Stimulated activated CD4-positive, alpha-beta T cell treated with anti-CD3 and anti-CD28 coated beads, Interleukin-1b, Interleukin-23, amount 100 ng/mL, for 4 hours (primary cell): ENCODE data around the gene MAML2.

Experiments
- DNase-seq, 2 donors: peaks; one replicate each; pipeline ENCODE4 v3.0.0-alpha.2; 2020; ENCODE audit warnings: low read depth in 2 of 2

MAML2 gene

GRCh38 chr11:96241331-96241841 lies 101.6 kb downstream of the MAML2 start:
- DNase-seq: no peak

GRCh38 chr11:96238563-96239135 lies 104.3 kb downstream of the MAML2 start:
- no peak for DNase-seq

DNA sequence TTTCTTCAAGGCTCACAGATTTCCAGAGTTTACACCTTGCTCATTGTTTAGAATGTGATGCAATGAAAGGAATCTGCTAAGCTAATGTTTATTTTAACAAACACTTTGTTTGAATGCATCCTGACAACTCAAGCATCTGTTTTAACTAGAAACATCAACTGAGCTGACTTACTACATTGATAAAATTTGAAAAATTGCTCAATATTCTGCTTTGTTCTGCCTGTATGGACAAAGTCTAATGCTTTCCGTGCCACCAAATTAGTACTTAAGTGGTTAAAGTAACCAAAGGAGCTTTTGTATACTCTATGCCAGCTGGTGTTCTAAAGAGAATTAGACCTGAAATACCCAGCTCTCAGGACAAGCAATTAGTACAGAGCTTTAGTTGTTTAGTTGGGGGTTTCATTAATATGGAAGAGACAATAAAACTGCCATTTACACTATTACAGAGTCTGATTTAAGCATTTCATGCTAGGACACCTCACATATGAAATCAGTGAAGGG lies 105.2 kb downstream of the MAML2 start:
- no peak for DNase-seq

DNA sequence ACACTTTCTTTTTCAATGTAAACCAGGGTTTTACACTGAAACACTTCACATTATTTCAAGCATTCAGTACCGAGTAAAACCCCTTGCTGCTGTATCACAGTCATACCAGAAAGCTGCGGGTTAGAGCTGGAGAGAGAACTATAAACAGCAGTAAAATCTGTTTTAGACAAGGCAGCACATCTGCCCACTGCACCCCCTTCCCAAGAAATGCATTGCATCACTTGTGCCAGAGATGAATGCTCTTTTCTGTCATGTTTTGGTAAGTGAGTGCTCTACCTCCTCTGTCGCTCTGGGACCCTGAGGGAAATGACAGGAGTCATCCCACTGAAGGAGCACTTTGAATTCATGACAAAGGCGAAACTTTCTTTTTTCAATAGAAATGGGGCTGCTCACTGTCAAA lies 107.2 kb downstream of the MAML2 start:
- no peak for DNase-seq

DNA sequence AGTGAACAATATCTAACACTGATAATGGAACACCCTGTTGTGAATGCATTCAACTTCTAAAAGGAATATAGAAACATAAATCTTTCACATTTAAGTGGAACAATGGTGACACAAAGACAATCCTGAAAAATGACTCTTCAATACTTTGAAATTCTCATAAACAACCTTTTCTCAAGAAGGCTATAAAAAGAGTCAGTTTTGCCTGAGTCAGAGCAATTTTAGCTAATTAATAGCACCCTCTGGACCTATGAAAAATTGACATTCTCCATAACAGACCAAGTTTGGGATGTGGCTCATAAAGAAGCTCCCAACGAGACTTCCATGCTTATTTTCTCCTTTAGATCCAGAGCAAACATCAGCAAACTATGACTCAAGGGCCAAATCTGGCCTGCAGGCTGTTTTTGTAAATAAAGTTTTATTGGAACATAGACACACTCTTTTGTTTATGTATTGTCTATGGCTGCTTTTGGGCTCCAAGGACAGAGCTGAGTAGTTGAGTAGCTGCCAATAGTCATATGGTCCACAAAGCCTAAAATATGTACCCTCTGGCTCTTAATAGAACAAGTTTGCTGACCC lies 108.0 kb downstream of the MAML2 start:
- DNase-seq: no peak

- no peak for DNase-seq
These were observed 110.9 kb downstream of the MAML2 start for GRCh38 chr11:96232132-96232531.

- DNase-seq: no peak
These were observed 112.3 kb downstream of the MAML2 start for GRCh38 chr11:96230686-96231085.

- no peak for DNase-seq
These were observed 113.5 kb downstream of the MAML2 start for GRCh38 chr11:96229354-96229977.

DNA sequence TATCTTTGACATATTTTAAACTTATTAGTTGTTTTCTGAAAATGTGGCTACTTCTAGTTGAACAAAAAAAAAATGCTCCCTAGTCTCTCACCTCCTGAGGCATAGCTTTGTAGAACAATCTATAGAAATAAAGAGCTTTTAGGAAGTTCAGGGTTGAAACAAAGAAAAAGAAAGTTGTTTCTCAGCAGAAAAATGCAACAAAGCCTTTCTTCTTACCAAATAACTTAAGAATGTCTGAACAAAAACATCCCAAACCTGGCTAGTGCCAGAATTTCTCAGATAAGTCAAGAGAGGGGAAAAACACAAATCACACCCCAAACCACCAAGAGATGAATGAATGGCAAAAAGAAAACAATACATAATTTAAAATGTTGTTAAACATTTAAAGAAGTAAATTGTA lies 114.1 kb downstream of the MAML2 start:
- no peak for DNase-seq

GRCh38 chr11:96228473-96228891 lies 114.5 kb downstream of the MAML2 start:
- DNase-seq: no peak

DNA sequence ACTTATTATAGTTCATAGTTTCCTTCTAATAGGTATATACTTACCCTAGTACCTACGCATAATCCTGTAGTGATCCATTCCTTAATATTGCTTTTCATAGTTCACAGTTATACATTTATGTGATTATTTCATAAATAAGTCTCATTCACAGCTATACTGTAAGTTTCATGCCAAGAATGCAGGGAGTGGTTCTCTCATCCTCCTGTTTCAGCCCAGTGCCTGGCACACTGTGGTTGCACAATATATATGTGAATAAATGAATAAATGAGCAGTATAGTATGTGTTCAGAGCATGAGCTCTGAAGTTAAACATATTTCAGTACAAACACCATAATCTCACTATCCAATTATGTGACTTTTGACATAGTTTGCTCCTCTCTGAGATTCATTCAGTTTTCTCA lies 115.8 kb downstream of the MAML2 start:
- DNase-seq: no peak

DNA sequence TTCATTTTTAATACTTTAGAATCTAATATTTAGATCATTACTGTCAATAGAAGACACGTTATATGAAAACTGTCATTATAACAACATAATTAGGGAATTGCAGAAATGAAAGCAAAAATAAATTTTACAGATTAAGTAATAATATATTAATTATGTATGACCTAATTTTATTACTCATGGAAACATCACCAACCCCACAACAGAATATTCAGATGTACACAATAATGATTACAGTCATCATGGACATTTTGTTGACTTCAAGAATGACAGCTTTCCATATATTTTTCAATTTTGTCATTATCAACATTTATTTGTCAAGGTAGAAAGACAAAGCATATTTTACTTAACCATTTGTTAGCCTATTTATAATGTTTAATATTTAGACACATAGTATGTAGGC lies 119.9 kb downstream of the MAML2 start:
- DNase-seq: no peak

DNA sequence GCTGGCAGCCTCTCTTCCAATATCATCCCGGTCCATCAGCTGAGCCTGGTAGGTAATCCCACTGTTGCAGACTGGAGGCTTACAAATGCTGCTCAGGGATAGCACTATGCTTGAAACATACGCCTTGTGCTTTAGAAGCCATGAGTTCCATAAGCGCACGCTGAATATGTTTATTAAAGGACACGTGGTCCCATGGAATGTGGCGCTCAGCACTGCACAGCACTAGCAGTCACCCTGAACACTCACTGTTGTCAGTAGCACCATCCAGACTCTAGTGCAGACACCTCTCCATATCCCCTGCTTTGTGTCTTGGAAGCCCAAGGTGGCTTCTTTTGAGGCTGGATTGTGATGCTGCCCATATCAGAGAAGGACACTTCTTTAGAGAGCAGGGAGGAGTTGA lies 120.9 kb downstream of the MAML2 start:
- DNase-seq: no peak

DNA sequence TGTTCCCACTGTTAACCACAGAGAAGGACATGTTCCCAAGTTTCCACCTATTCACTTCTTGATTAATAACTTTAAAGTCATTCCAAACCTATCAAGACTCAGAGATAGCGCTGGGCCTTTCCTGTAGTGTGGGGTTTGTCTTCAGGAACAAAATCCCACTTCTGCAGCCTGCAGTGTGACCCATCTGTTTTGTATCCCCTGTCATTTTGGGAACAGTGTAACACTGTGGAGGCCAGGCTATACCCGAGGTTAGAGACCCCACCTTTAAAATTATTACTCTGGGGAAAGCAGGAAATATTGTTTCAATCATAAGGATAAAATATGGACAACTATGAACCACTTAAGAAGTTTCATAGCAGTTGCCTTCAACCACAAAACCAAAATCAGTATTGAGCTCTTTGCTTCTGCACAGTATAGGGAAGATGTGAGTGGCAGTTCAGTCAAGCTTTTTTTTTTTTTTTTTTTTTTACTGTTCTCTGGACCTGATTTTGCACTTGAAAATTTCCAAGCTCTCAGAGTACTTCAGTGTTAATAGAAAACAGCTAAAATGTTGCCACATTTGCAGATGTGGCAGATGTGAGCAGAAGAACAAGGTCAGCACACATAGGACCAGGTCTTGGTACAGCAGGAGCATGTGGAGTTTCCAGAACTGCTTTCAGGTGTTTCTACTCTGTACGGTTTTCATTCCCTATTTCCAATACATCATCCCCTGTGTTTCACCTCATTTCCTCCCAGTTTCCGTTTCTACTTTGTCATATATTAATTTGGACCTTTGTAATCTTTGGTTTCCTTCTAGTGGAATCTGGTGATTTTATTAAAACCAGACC lies 121.5 kb downstream of the MAML2 start:
- DNase-seq: no peak

DNA sequence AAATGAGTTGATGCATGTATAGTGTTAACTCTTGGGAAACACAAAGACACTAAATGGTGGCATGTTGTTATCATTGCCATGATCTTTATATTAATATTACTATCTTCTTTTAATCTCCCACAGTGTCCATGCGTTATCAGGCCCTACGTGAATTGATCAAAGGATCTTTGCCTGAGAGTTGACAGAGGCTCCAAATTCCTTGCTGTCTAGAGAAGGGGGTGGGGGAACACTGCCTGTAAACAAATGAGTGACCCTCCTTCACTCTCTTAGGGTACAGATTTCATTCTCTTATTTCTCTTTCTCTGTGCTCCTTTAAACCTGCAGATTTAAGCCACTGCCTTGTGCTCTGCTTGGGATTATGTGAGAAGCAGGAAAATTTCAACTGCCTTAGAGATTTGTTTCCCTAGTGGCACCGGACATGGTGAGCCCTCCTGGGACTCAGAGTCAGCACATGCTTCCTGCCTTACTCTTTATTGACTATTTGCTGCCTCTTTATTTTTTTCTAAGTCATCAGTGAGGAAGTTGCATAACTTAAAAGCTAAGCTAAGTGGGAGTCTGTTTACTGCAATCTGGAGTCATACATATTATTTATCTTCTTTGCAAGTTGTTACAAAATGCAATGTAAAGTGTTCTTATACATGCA lies 122.9 kb downstream of the MAML2 start:
- no peak for DNase-seq

GRCh38 chr11:96218901-96219300 lies 124.1 kb downstream of the MAML2 start:
- DNase-seq: no peak

GRCh38 chr11:96218006-96218405 lies 125.0 kb downstream of the MAML2 start:
- no peak for DNase-seq

DNA sequence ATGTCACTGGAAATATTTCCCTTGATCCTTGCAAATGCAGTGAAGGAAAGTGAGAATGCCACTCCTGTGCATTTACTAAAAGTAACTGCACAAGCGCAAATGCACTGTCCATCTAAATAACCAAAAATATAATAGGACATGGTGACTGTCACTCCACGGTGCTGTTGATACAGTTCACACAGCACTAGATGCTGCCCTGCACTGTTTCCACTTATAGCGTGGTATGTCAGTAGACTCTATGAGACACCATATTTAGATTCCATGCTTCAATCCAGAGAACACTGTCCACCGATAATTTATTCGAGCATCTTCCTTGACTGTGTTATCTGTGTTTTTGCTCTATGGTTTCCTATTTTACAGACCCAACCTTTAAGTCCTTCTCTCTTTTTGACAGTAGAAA lies 125.8 kb downstream of the MAML2 start:
- DNase-seq: no peak

DNA sequence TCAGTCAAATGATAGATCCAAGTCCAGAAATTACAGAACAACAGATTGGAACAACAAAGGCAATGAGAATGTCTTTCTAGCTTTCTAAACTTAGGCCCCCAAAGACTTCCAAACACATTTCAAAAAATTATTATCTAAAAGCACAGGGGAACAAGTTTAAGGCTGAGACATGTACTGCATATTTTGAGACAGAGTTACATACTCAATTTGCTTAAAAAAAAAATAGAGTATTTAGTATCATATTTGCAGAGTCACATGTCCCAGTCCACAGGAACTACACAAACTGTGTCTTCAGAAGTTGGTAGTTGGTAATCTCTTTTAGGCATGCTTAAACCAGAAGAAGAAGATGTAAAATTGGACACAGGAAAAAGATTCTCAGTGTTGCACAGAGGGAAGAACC lies 127.2 kb downstream of the MAML2 start:
- no peak for DNase-seq

- DNase-seq: no peak
These were observed 127.7 kb downstream of the MAML2 start for GRCh38 chr11:96215110-96215782.

DNA sequence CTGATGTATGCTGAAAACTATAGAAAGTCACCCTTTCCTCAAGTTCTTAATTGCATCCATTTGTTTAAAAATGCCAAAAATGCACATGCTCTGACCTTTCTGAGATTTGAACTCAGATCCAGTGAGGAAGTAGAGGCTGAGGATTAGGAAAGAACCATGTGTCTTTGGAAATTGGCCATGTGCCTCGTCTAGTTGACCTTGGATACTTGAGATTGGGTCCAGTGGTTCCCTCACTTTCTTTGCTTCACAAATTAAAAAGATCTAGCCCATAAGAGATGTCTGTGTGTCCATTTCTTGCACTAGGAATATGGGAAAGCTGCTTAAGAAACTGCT lies 128.3 kb downstream of the MAML2 start:
- DNase-seq: no peak
